Epithelial cell of esophagus (primary cell): ENCODE measurements around the gene FKBP5.

Experiments
- DNase-seq: peaks from one replicate; pipeline ENCODE4 v3.0.0; 2010; ENCODE audit warnings: low read depth
- H3K4me3 ChIP-seq: 2 replicates; pipeline ENCODE4 v1.5.1; 2011; ENCODE audit warnings: mild to moderate bottlenecking, low read length, control low read depth
- TF ChIP-seq, protein P1 (sequence below): IDR thresholded peaks from 2 replicates; pipeline ENCODE4 v1.5.1; 2011; ENCODE audit warnings: low read depth, mild to moderate bottlenecking, low read length, control low read depth, inconsistent platforms; ENCODE audit not compliant: insufficient read depth; ENCODE audit errors: missing control alignments

The FKBP5 gene

DNA sequence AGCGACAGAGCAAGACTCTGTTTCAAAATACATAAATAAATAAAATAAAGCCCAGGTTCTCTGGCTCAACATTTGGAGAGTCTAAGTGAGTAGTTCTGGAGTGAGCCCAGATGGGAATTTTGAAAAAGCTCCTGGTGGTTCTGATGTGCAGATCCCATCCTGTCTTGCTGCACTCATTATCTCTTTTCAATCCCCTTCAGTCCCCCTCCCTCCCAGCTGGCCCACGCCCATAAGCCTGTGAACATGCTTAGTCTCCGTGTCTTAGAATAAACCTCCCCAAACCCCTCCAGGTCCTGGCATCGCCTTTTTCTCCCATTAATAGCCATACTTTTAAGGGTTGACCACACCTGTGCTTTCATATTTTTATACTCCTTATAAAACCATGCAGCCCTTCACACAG lies 156.6 kb downstream of the FKBP5 start:
- TF ChIP-seq, protein P1, sequence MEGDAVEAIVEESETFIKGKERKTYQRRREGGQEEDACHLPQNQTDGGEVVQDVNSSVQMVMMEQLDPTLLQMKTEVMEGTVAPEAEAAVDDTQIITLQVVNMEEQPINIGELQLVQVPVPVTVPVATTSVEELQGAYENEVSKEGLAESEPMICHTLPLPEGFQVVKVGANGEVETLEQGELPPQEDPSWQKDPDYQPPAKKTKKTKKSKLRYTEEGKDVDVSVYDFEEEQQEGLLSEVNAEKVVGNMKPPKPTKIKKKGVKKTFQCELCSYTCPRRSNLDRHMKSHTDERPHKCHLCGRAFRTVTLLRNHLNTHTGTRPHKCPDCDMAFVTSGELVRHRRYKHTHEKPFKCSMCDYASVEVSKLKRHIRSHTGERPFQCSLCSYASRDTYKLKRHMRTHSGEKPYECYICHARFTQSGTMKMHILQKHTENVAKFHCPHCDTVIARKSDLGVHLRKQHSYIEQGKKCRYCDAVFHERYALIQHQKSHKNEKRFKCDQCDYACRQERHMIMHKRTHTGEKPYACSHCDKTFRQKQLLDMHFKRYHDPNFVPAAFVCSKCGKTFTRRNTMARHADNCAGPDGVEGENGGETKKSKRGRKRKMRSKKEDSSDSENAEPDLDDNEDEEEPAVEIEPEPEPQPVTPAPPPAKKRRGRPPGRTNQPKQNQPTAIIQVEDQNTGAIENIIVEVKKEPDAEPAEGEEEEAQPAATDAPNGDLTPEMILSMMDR, result no peak
- no peak overlapping the region for H3K4me3 ChIP-seq
- DNase-seq, result no peak

DNA sequence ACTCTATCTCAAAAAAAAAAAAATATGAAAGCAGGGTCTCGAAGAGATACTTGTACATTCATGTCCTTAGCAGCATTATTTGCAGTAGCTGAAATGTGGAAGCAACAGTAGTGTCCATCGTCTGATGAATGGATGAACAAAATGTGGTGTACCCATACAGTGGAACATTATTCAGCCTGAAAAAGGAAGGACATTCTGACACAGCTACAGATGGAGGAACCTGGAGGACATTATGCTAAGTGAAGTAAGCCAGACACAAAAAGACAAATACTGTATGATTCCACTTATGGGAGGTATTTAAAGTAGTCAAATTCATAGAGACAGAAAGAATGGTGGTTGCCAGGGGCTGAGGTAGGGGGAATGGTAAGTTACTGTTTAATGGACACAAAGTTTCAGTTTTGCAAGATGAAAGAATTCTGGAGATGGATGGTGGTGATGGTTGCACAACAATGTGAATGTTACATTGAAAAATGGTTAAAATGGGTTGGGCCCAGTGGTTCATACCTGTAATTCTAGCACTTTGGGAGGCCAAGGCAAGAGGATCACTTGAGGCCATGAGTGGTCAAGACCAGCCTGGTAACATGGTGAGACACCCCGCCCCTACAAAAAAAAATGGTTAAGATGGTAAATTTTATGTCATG lies 164.2 kb downstream of the FKBP5 start:
- TF ChIP-seq, protein P1, result no peak
- no peak overlapping the region for H3K4me3 ChIP-seq
- no peak for DNase-seq
